Loucy (cell line): ENCODE measurements around the gene CAMK1D.

Experiments used
- H2AFZ ChIP-seq: fragments of 200-600 bp; sonication (generic); 2 replicates; pipeline ENCODE4 v1.6.0; 2016; ENCODE audit warnings: antibody characterized with exemption, mild to moderate bottlenecking, low read length, moderate library complexity
- H3F3A ChIP-seq: fragments of 200-600 bp; 2 replicates; pipeline ENCODE4 v1.6.0; 2016; ENCODE audit warnings: antibody characterized with exemption, low read depth, mild to moderate bottlenecking
- H3K27me3 ChIP-seq: fragments of 200-600 bp; sonication (generic); 2 replicates; pipeline ENCODE4 v1.6.1; 2014; ENCODE audit warnings: low read length, mild to moderate bottlenecking; ENCODE audit not compliant: insufficient read depth, poor library complexity, severe bottlenecking
- H3K36me3 ChIP-seq: fragments of 200-600 bp; sonication (generic); 2 replicates; pipeline ENCODE4 v1.6.1; 2016; ENCODE audit warnings: low read length; ENCODE audit not compliant: insufficient read depth
- H3K4me1 ChIP-seq: fragments of 200-600 bp; sonication (generic); 2 replicates; pipeline ENCODE4 v1.5.1; 2014; ENCODE audit warnings: low read length, mild to moderate bottlenecking; ENCODE audit not compliant: insufficient read depth, poor library complexity, severe bottlenecking
- H3K4me2 ChIP-seq: fragments of 200-600 bp; sonication (generic); 2 replicates; pipeline ENCODE4 v1.6.0; 2014; ENCODE audit warnings: antibody characterized with exemption, low read length, low read depth, mild to moderate bottlenecking; ENCODE audit not compliant: poor library complexity, severe bottlenecking
- H3K4me3 ChIP-seq: fragments of 200-600 bp; sonication (generic); 2 replicates; pipeline ENCODE4 v1.5.1; 2014; ENCODE audit warnings: low read length, mild to moderate bottlenecking, mixed read lengths; ENCODE audit not compliant: poor library complexity, severe bottlenecking
- H3K79me2 ChIP-seq: fragments of 200-600 bp; sonication (generic); 2 replicates; pipeline ENCODE4 v1.6.1; 2014; ENCODE audit warnings: low read length; ENCODE audit not compliant: insufficient read depth
- H3K9ac ChIP-seq: fragments of 200-600 bp; sonication (generic); 2 replicates; pipeline ENCODE4 v1.6.0; 2014; ENCODE audit warnings: mild to moderate bottlenecking, low read depth, low read length, moderate library complexity; ENCODE audit not compliant: poor library complexity, severe bottlenecking
- H3K9me2 ChIP-seq: fragments of 200-600 bp; sonication (generic); replicated peaks from 2 replicates; pipeline ENCODE4 v1.6.1; 2016; ENCODE audit warnings: low read depth, low read length, mixed read lengths
- H3K9me3 ChIP-seq: fragments of 200-600 bp; sonication (generic); 2 replicates; pipeline ENCODE4 v1.6.1; 2014; ENCODE audit warnings: mild to moderate bottlenecking, antibody characterized with exemption, low read length, low read depth; ENCODE audit not compliant: insufficient read depth
- H4K20me1 ChIP-seq: fragments of 200-600 bp; sonication (generic); 2 replicates; pipeline ENCODE4 v1.6.0; 2014; ENCODE audit warnings: antibody characterized with exemption, low read length, mild to moderate bottlenecking; ENCODE audit not compliant: insufficient read depth, poor library complexity, severe bottlenecking
- EZH2phosphoT487 ChIP-seq: fragments of 200-600 bp; IDR thresholded peaks from 2 replicates; pipeline ENCODE4 v1.6.1; 2018; ENCODE audit warnings: antibody characterized with exemption, mild to moderate bottlenecking, moderate library complexity, borderline replicate concordance
- TF ChIP-seq, protein P1 (sequence below): fragments of 200-600 bp; sonication (generic); conservative IDR thresholded peaks from 2 replicates; pipeline ENCODE4 v1.5.1; 2014; ENCODE audit warnings: mild to moderate bottlenecking, antibody characterized with exemption, low read length

Gene CAMK1D

DNA sequence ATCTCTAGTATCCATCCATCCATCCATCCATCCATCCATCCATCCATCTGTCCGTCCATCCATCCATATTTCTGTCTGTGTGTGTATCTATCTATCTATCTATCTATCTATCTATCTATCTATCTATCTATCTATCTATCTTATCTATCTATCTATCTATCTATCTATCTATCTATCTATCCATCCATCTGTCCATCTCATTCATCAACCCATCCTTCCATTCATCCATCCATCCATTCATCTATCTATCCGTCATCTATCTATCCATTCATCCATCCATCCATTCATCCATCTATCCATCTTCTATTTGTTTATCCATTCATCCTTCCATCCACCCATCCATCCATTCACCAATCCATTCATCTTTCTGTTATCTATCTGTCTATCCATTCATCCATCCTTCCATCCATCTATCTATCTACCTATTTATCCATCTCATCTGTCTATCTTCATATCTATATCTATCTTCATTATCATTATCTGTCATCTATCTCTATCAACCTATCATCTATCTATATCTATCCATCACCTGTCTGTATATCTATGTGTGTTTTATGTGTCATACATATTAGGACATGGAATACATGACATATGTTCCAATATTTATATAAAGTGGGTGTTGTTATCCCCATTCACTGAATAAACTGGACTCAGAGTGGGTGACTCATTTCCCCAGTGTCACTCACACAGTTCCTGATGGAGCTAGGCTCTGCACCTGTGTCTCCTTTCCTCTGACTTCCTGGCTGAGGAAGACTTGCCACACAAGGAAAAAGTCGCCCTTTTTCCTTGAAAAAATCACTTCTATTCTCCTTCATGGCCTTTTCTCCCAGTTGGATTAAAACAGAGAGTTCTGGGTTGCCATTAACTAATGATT, 452.1 kb downstream of the CAMK1D start:
- no peak for TF ChIP-seq EZH2phosphoT487
- TF ChIP-seq, protein P1, sequence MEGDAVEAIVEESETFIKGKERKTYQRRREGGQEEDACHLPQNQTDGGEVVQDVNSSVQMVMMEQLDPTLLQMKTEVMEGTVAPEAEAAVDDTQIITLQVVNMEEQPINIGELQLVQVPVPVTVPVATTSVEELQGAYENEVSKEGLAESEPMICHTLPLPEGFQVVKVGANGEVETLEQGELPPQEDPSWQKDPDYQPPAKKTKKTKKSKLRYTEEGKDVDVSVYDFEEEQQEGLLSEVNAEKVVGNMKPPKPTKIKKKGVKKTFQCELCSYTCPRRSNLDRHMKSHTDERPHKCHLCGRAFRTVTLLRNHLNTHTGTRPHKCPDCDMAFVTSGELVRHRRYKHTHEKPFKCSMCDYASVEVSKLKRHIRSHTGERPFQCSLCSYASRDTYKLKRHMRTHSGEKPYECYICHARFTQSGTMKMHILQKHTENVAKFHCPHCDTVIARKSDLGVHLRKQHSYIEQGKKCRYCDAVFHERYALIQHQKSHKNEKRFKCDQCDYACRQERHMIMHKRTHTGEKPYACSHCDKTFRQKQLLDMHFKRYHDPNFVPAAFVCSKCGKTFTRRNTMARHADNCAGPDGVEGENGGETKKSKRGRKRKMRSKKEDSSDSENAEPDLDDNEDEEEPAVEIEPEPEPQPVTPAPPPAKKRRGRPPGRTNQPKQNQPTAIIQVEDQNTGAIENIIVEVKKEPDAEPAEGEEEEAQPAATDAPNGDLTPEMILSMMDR = no peak
- Histone ChIP-seq H3K36me3 (no peaks in the 10 kb centered on the region), H4K20me1 (no peaks in the 10 kb centered on the region), H3K4me3 (no peak overlapping the region), H3K79me2 (no peaks in the 10 kb centered on the region), H3K9ac (no peak overlapping the region), H3F3A (no peaks in the 10 kb centered on the region), H3K4me1 (peaks cover 3% of the 10 kb centered on the region), H3K27me3 (no peaks in the 10 kb centered on the region), H3K9me2 (no peaks in the 10 kb centered on the region), H3K9me3 (no peaks in the 10 kb centered on the region), H2AFZ (no peak overlapping the region), H3K4me2 (no peak overlapping the region)

DNA sequence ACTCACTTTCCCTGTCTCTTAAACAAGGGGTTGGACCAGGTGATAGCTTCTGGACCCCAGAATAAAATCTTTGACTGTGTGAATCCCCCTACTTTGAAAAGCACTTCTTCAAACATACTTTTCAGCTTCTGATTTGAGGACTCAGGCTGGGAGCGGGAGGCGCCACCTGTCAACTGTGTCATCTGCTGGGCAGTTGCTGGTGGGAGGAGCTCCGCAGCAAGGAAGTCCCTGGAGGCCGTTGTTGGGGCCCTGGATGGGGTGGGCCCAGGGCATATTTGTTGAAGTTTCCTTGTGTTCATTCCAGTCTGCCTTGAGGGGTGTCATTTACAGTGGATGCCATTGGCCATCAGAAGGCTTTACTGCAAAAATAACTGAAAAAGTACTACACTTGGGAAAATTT, 454.4 kb downstream of the CAMK1D start:
- Histone ChIP-seq H3F3A (no peaks in the 10 kb centered on the region), H3K9me3 (no peaks in the 10 kb centered on the region), H3K79me2 (no peaks in the 10 kb centered on the region), H3K27me3 (no peaks in the 10 kb centered on the region), H3K4me3 (no peak overlapping the region), H3K9me2 (no peaks in the 10 kb centered on the region), H3K4me2 (no peak overlapping the region), H3K4me1 (peaks cover 3% of the 10 kb centered on the region), H4K20me1 (no peaks in the 10 kb centered on the region), H3K36me3 (no peaks in the 10 kb centered on the region), H3K9ac (no peak overlapping the region), H2AFZ (no peak overlapping the region)
- TF ChIP-seq, protein P1 = no peak
- TF ChIP-seq EZH2phosphoT487 = no peak

GRCh38 chr10:12806228-12807095, 457.1 kb downstream of the CAMK1D start:
- Histone ChIP-seq H4K20me1 (no peaks in the 10 kb centered on the region), H3K9me2 (no peaks in the 10 kb centered on the region), H3K4me2 (no peak overlapping the region), H3K9ac (no peak overlapping the region), H2AFZ (no peak overlapping the region), H3F3A (no peaks in the 10 kb centered on the region), H3K9me3 (no peaks in the 10 kb centered on the region), H3K27me3 (no peaks in the 10 kb centered on the region), H3K4me1 (peaks cover 3% of the 10 kb centered on the region), H3K4me3 (no peak overlapping the region), H3K79me2 (no peaks in the 10 kb centered on the region), H3K36me3 (no peaks in the 10 kb centered on the region)
- TF ChIP-seq EZH2phosphoT487 = no peak
- TF ChIP-seq, protein P1 = no peak
